Measurements from ENCODE around the gene NHS. TPM values are rescaled to one million over a fixed set of nuclear protein-coding genes. Genes with fewer than 3 reads are reported as not detected.

The NHS gene
- total RNA-seq = 1 to 10 TPM in 7 of 9 donors, under 1 TPM in 2; 0.67 to 3.4 (median 1.7) TPM
- polyA plus RNA-seq = under 1 TPM; 0.22 to 0.38 TPM
- long read RNA-seq, donor 1 = 0 reads
- long read RNA-seq, donor 2 = 0 reads
- long read RNA-seq, donor 3, partial matches to known transcripts = 0 of 1 reads
- long read RNA-seq, donor 3, other reads (novel, unspliced or antisense) = 1 of 1 reads

DNA sequence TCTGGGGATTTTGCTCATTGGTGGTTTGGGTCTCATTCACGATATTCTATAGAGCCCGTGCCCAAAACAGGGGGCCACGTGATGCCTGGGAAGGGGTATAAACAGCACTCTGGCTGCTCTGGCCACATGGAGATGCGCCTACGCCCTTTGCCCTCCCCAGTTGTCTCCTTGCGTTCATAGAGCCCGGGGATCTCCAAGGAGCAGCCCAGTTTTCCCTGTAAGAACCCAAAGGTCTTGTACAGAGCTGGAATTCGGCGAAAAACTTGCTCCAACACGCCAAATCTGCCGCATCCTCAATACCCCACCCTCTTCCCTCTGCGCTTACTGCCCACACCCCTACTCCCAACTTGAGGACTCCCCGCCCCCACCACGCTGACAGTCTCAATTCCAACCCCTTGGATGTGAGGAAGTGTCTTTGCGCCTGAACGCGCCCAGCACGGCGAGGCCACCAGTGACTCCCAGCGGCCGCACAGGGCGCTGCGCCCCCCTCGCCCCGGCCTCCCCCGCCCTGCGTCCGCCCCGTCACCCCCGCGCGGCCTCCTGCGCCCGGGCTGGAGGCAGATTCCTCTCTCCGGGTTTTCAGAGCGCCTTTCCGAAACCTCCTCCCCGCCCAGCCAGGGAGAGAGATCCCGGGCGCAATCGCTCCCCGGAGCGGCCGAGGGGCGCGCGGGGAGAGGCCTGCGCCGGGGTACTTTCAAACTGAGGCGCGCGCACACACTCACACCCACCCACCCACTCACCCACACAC, at the start of gene NHS:
TSS of gene NHS (plus strand) at position 582 of the 748 bp plus-strand sequence. CDS start 558 bp downstream, outside the sequence.
- peak; percentile 61 to 79 (median 64) for DNase-seq
- no peak for TF ChIP-seq POLR2A (IDR thresholded peaks at IDR 0.05)
- TF ChIP-seq, protein P1, sequence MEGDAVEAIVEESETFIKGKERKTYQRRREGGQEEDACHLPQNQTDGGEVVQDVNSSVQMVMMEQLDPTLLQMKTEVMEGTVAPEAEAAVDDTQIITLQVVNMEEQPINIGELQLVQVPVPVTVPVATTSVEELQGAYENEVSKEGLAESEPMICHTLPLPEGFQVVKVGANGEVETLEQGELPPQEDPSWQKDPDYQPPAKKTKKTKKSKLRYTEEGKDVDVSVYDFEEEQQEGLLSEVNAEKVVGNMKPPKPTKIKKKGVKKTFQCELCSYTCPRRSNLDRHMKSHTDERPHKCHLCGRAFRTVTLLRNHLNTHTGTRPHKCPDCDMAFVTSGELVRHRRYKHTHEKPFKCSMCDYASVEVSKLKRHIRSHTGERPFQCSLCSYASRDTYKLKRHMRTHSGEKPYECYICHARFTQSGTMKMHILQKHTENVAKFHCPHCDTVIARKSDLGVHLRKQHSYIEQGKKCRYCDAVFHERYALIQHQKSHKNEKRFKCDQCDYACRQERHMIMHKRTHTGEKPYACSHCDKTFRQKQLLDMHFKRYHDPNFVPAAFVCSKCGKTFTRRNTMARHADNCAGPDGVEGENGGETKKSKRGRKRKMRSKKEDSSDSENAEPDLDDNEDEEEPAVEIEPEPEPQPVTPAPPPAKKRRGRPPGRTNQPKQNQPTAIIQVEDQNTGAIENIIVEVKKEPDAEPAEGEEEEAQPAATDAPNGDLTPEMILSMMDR (IDR thresholded peaks at IDR 0.05) = peak in 11 of 12 donors; percentile 26 to 65 (median 43)
- peaks cover 0 to 41% (median 0%) of the 10 kb centered on the region in 9 donors for H3K27me3 ChIP-seq
- 2 to 31% (median 14%) methylated on average over 27 to 52 of the region's 52 CpGs for WGBS, 4 donors
- H3K4me1 ChIP-seq = peaks cover 0 to 14% (median 0%) of the 10 kb centered on the region in 12 donors
- intact Hi-C loops (cut with DNase I) = loop anchor here (5.0 to 10.0 kb wide), 10 partner anchors 130 to 320 kb away; no protein-coding TSS in a partner anchor
- H3K36me3 ChIP-seq = no peaks in the 10 kb centered on the region
- peak; percentile 67 to 89 (median 88) for ATAC-seq
- H3K27ac ChIP-seq = peak within 1 kb of the TSS in 7 of 12 donors; percentile 6 to 81 (median 39)
- H3K4me3 ChIP-seq = peak within 1 kb of the TSS; percentile 26 to 67 (median 52)
- no peaks in the 10 kb centered on the region for H3K9me3 ChIP-seq

DNA sequence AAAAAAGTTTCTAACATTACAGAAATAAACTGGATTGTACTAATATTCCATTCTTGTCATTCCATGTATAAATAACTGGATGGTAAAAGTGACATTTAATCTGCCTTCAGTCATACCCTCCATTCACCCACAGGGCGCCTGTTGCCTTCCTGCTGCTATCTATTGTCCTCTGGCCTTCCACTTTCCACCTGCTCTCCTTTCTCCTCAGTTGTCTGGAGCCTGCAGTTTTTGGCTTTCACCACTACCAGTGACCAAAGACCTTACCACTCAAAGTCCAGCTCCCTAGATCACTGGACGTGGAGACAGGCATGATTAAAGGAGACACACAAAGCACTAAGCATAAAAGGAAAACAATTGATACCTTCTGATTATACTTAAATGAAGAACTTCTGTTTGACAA, 46.2 kb upstream of the NHS start:
- ATAC-seq = no peak
- intact Hi-C loops (cut with DNase I) = no loop called here
- no peaks in the 10 kb centered on the region for H3K36me3 ChIP-seq
- no peak overlapping the region for H3K4me3 ChIP-seq
- H3K27me3 ChIP-seq = no peaks in the 10 kb centered on the region
- no peaks in the 10 kb centered on the region for H3K9me3 ChIP-seq
- no peak for DNase-seq
- no peaks in the 10 kb centered on the region for H3K4me1 ChIP-seq
- H3K27ac ChIP-seq = no peak overlapping the region
- WGBS, 4 donors = 49 to 81% (median 68%) methylated on average over 2 of the region's 2 CpGs
- TF ChIP-seq POLR2A (IDR thresholded peaks at IDR 0.05) = no peak
- TF ChIP-seq, protein P1 (IDR thresholded peaks at IDR 0.05) = no peak

DNA sequence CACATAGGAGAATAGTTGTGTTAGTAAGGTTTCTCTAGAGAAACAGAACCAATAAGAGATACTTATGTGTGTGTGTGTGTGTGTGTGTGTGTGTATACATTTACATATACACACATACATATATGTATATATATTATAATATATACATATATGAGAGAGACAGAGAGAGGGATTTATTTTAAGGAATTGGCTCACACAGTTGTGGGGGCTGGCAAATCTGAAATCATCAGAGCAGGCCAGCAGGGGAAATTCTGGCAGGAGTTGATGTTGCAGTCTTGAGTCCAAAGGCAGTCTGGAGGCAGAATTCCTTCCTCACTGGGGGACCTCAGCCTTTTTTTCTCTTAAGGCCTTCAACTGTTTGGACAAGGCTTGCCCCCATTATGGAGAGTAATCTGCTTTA, 38.6 kb upstream of the NHS start:
- DNase-seq (no peak), ATAC-seq (no peak)
- peaks cover 0 to 9% (median 0%) of the 10 kb centered on the region in 9 donors for H3K27me3 ChIP-seq
- no peaks in the 10 kb centered on the region for H3K36me3 ChIP-seq
- H3K4me3 ChIP-seq = no peak overlapping the region
- TF ChIP-seq, protein P1 (IDR thresholded peaks at IDR 0.05) = no peak
- no peak for TF ChIP-seq POLR2A (IDR thresholded peaks at IDR 0.05)
- no peak overlapping the region for H3K27ac ChIP-seq
- H3K4me1 ChIP-seq = no peaks in the 10 kb centered on the region
- H3K9me3 ChIP-seq = no peaks in the 10 kb centered on the region
- intact Hi-C loops (cut with DNase I) = no loop called here

DNA sequence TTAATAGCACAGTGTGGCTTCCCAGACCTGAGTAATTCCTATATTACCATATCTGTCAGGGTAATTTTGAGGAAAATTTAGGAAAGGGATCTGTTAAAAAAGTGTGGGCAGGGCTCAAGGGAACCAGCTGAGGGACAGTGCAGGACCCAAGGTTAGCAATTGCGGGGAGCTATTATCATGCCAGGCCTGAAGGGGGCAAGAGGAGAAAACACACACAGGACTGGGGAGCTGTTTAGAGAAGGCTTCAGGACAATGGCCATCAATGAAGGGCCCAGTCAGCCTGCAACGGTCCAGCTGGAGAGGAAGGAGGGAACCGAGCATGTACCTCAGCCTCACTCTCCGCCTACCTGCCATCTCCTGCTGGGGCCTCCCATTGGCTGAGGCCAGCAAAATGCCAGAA, 19.0 kb upstream of the NHS start:
- ATAC-seq = no peak
- TF ChIP-seq, protein P1 (IDR thresholded peaks at IDR 0.05) = no peak
- no peak for TF ChIP-seq POLR2A (IDR thresholded peaks at IDR 0.05)
- H3K9me3 ChIP-seq = peaks cover 0 to 17% (median 0%) of the 10 kb centered on the region in 12 donors
- no peaks in the 10 kb centered on the region for H3K36me3 ChIP-seq
- no peaks in the 10 kb centered on the region for H3K27me3 ChIP-seq
- no peak overlapping the region for H3K27ac ChIP-seq
- WGBS, 4 donors = 58 to 70% (median 64%) methylated on average over 4 of the region's 4 CpGs
- H3K4me3 ChIP-seq = no peak overlapping the region
- intact Hi-C loops (cut with DNase I) = no loop called here
- DNase-seq = no peak
- H3K4me1 ChIP-seq = no peaks in the 10 kb centered on the region
